ENCODE results near the gene BTAF1.
"Not testable (repeated sequence)": the region's sequence is repeated elsewhere in the genome, so short reads cannot be mapped to it uniquely, and the experiment has no call there.

The BTAF1 gene

DNA sequence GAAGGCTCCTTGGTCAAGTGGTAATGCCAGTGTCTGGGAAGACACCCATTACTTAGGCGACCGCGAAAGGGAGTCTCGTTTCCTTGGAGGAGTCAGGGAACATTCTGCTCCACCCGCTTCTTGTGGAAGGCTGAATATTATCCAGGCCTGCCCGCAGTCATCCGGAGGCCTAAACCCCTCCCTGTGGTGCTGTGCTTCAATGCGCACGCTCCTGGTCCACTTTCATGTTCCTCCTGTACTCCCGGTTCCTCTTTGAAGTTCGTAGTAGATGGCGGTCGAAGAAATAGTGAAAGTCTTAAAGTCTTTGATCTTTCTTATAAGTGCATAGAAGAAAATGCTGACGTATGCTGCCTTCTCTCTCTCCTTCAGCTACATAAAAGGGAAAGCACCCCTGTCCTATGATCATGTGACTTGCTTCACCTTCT, 29.3 kb upstream of the BTAF1 start:
- DNase-seq; H3K27ac ChIP-seq (ENCODE audit: insufficient read depth in 1 of 2, low read depth in 1 of 2, low read length in 2 of 2, poor library complexity in 1 of 2, severe bottlenecking in 2 of 2); POLR2A ChIA-PET; CTCF ChIA-PET; H3K36me3 ChIP-seq (ENCODE audit: control insufficient read depth in 4 of 4, insufficient read depth in 4 of 4, low read length in 3 of 4); H3K4me3 ChIP-seq (ENCODE audit: control insufficient read depth in 1 of 7, extremely low read depth in 1 of 7, insufficient read depth in 4 of 7, low read depth in 2 of 7, low read length in 6 of 7); H3K9me3 ChIP-seq (ENCODE audit: control extremely low read depth in 1 of 5, control insufficient read depth in 4 of 5, insufficient read depth in 2 of 5, low read depth in 1 of 5, low read length in 4 of 5); H3K4me1 ChIP-seq (ENCODE audit: control extremely low read depth in 1 of 4, control insufficient read depth in 4 of 4, insufficient read depth in 4 of 4, low read length in 3 of 4): not testable (repeated sequence)
- 94% methylated on average over 9 of the region's 14 CpGs for WGBS (ENCODE audit: insufficient coverage)
- peaks cover 0 to 11% (median 3%) of the 10 kb centered on the region in 5 experiments for H3K27me3 ChIP-seq (replicated peaks in 2 of 5; ENCODE audit: control insufficient read depth in 4 of 5, insufficient read depth in 5 of 5, low read length in 4 of 5)

DNA sequence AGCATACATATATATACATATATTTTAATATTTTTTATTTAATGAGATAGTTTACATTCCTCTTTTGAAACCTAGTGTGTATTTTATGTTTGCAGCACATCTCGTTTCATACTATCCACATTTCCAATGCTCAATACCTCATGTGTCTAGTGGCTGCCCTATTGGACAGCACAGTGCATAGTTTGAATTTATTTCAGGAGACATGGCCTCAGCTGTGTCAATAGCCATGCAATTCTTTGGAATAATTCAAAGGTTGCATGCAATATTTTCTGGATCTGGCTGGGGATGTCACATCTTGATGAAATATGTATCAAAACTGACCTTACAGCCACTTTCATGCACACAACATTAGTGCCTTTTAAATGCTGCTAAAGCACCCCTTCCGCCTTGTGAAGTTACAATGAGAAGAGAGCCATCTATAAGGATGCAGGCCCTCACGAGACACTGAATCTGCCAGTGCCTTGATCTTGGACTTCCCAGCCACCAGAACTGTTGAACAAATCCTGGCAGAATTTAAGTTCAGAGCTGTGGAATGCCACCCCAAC, 27.3 kb upstream of the BTAF1 start:
- Histone ChIP-seq H3K27me3 (replicated peaks in 2 of 5; ENCODE audit: control insufficient read depth in 4 of 5, insufficient read depth in 5 of 5, low read length in 4 of 5) (no peaks in the 10 kb centered on the region), H3K36me3 (ENCODE audit: control insufficient read depth in 4 of 4, insufficient read depth in 4 of 4, low read length in 3 of 4) (no peaks in the 10 kb centered on the region), H3K4me1 (ENCODE audit: control extremely low read depth in 1 of 4, control insufficient read depth in 4 of 4, insufficient read depth in 4 of 4, low read length in 3 of 4) (peaks cover 0 to under 1% (median under 1%) of the 10 kb centered on the region in 4 experiments), H3K4me3 (ENCODE audit: control insufficient read depth in 1 of 7, extremely low read depth in 1 of 7, insufficient read depth in 4 of 7, low read depth in 2 of 7, low read length in 6 of 7) (no peak overlapping the region), H3K27ac (ENCODE audit: insufficient read depth in 1 of 2, low read depth in 1 of 2, low read length in 2 of 2, poor library complexity in 1 of 2, severe bottlenecking in 2 of 2) (no peak overlapping the region), H3K9me3 (ENCODE audit: control extremely low read depth in 1 of 5, control insufficient read depth in 4 of 5, insufficient read depth in 2 of 5, low read depth in 1 of 5, low read length in 4 of 5) (no peaks in the 10 kb centered on the region)
- CTCF ChIA-PET, result no interaction called here
- 100% methylated on average over 2 of the region's 3 CpGs for WGBS (ENCODE audit: insufficient coverage)
- POLR2A ChIA-PET, result no interaction called here
- no peak for DNase-seq

DNA sequence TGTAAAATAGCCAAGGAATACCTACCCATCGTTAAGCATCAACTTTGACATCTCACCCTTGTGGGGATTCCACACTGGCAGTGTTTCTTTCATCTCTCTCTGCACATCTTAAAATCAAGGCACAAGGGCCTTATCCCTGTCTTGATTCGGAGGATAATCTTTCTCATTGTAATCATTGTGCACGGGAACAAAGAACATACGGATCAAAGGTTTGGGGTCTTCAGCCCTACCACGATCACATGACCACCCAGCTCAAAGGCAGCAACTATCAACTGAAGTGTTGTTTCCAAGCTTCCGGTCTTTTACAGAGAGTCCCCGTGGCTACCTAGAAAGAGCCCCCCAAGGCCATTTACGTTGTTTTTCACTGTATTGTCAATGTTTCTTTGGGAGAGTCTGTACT, 26.1 kb upstream of the BTAF1 start:
- Histone ChIP-seq H3K27me3 (replicated peaks in 2 of 5; ENCODE audit: control insufficient read depth in 4 of 5, insufficient read depth in 5 of 5, low read length in 4 of 5) (no peaks in the 10 kb centered on the region), H3K4me1 (ENCODE audit: control extremely low read depth in 1 of 4, control insufficient read depth in 4 of 4, insufficient read depth in 4 of 4, low read length in 3 of 4) (peaks cover 0 to 10% (median 5%) of the 10 kb centered on the region in 4 experiments), H3K4me3 (ENCODE audit: control insufficient read depth in 1 of 7, extremely low read depth in 1 of 7, insufficient read depth in 4 of 7, low read depth in 2 of 7, low read length in 6 of 7) (no peak overlapping the region), H3K27ac (ENCODE audit: insufficient read depth in 1 of 2, low read depth in 1 of 2, low read length in 2 of 2, poor library complexity in 1 of 2, severe bottlenecking in 2 of 2) (no peak overlapping the region), H3K9me3 (ENCODE audit: control extremely low read depth in 1 of 5, control insufficient read depth in 4 of 5, insufficient read depth in 2 of 5, low read depth in 1 of 5, low read length in 4 of 5) (no peaks in the 10 kb centered on the region), H3K36me3 (ENCODE audit: control insufficient read depth in 4 of 4, insufficient read depth in 4 of 4, low read length in 3 of 4) (no peaks in the 10 kb centered on the region)
- DNase-seq, result no peak
- 86% methylated on average over 8 of the region's 8 CpGs for WGBS (ENCODE audit: insufficient coverage)
- ChIA-PET POLR2A (no interaction called here), CTCF (no interaction called here)

DNA sequence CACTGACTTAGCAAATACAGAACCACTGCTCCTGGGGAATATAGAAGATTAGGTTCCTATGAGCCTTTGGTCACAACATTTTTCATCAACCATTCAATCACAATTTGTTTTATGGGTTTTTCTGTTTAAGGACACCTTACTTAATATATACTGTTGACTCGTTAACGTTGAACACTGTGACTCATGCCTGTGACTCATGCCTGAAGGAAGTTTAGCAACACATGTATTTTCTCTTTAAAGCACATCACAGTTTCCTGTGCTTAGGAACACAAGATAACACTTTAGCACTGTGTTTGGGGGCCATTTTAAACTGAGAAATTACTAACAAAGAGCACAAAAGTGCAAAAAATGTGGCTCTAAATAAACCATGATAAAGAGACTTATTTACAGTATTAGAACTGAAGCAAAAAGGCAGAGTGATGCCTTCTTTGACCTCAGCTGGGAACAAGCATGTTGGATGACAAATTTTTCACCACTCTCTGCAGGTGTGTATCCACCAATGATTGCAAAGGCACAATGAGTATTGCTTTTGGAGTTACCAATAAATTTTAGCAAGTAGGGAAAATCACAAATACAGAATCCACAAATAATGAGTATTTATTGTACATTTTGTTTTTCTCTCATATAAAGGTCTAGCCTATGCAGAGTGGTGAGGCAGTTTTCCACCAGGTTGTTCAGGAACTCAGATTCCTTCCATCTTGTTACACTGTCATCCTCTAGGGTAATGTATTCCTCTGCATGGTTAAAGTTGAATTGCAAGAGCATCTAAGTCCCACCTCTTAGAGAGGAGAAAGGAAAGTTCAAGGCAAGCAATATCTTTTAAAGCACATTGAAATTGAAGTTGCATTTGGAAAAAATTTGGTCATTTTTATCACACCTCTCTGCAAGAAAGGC, 21.5 kb upstream of the BTAF1 start:
- Histone ChIP-seq H3K27ac (ENCODE audit: insufficient read depth in 1 of 2, low read depth in 1 of 2, low read length in 2 of 2, poor library complexity in 1 of 2, severe bottlenecking in 2 of 2) (peak overlapping the region in 1 of 2 experiments; percentile 32), H3K4me3 (ENCODE audit: control insufficient read depth in 1 of 7, extremely low read depth in 1 of 7, insufficient read depth in 4 of 7, low read depth in 2 of 7, low read length in 6 of 7) (no peak overlapping the region), H3K4me1 (ENCODE audit: control extremely low read depth in 1 of 4, control insufficient read depth in 4 of 4, insufficient read depth in 4 of 4, low read length in 3 of 4) (peaks cover 0 to 15% (median 5%) of the 10 kb centered on the region in 4 experiments), H3K36me3 (ENCODE audit: control insufficient read depth in 4 of 4, insufficient read depth in 4 of 4, low read length in 3 of 4) (peaks cover 0 to 3% (median 0%) of the 10 kb centered on the region in 4 experiments), H3K9me3 (ENCODE audit: control extremely low read depth in 1 of 5, control insufficient read depth in 4 of 5, insufficient read depth in 2 of 5, low read depth in 1 of 5, low read length in 4 of 5) (no peaks in the 10 kb centered on the region), H3K27me3 (replicated peaks in 2 of 5; ENCODE audit: control insufficient read depth in 4 of 5, insufficient read depth in 5 of 5, low read length in 4 of 5) (no peaks in the 10 kb centered on the region)
- DNase-seq, result peak; percentile 80 to 96 (median 93)
- ChIA-PET POLR2A (no interaction called here), CTCF (no interaction called here)
- no CpG with 5 or more reads among the region's 2 CpGs for WGBS (ENCODE audit: insufficient coverage)

DNA sequence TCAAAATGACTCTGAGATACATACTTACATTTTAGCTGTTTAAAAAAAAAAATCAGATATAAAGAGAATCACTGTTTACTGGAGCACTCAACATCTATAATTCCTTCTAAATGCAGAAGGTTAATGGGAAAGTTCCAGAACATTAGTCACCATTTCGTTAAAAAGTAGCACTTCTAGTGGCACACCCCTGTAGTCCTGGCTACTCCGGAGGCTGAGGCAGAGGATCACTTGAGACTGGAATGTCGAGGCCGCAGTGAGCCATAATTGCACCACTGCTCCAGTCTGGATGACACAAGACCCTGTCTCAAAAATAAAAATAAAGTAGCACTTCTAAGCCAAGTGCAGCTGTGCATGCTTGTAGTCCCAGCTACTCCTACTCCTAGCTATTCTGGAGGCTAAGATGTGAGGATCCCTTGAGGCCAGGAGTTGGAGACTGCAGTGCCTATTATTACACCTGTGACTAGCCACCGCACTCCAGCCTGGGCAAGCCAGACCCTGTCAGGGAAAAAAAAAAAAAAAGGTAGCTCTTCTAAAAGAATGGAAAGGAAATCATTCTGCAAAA, 16.5 kb upstream of the BTAF1 start:
- H3K4me3 ChIP-seq (ENCODE audit: control insufficient read depth in 1 of 7, extremely low read depth in 1 of 7, insufficient read depth in 4 of 7, low read depth in 2 of 7, low read length in 6 of 7), result peak overlapping the region in 5 of 7 experiments; percentile 80 to 97 (median 84)
- no peak overlapping the region for H3K27ac ChIP-seq (ENCODE audit: insufficient read depth in 1 of 2, low read depth in 1 of 2, low read length in 2 of 2, poor library complexity in 1 of 2, severe bottlenecking in 2 of 2)
- no peaks in the 10 kb centered on the region for H3K27me3 ChIP-seq (replicated peaks in 2 of 5; ENCODE audit: control insufficient read depth in 4 of 5, insufficient read depth in 5 of 5, low read length in 4 of 5)
- POLR2A ChIA-PET, result interaction anchor here (0.6 kb wide), 3 partner anchors 9 to 1007 kb away, joined by 3 read pairs; no protein-coding TSS in a partner anchor
- peaks cover 3 to 26% (median 14%) of the 10 kb centered on the region in 4 experiments for H3K4me1 ChIP-seq (ENCODE audit: control extremely low read depth in 1 of 4, control insufficient read depth in 4 of 4, insufficient read depth in 4 of 4, low read length in 3 of 4)
- H3K36me3 ChIP-seq (ENCODE audit: control insufficient read depth in 4 of 4, insufficient read depth in 4 of 4, low read length in 3 of 4), result peaks cover 0 to 3% (median 0%) of the 10 kb centered on the region in 4 experiments
- 93% methylated on average over 5 of the region's 5 CpGs for WGBS (ENCODE audit: insufficient coverage)
- no peak for DNase-seq
- CTCF ChIA-PET, result interaction anchor here (0.9 to 2.1 kb wide), 6 partner anchors 8 to 72 kb away, joined by 3 to 7 read pairs (median 4); no protein-coding TSS in a partner anchor
- H3K9me3 ChIP-seq (ENCODE audit: control extremely low read depth in 1 of 5, control insufficient read depth in 4 of 5, insufficient read depth in 2 of 5, low read depth in 1 of 5, low read length in 4 of 5), result no peaks in the 10 kb centered on the region

DNA sequence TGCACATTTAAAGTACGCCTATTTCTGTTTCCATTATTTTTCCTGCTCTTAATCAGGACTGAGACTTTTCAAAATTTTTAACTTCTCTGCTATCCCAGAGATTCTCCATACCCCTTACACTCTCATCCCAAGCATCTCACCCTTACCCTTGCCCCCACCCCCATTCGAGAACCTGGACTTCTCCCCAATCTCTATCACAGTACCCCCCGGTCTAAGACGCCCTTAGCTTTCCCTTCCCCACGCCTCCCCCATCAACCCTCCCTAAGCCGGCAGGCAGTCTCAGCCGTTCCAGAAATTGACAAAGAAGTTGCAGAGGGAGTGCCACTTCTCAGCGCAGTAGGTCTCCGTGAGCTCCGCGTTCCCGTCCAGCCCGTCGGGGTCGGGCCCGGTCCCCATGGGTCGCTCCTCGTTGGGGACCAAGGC, 15.6 kb upstream of the BTAF1 start:
- Histone ChIP-seq H3K27me3 (replicated peaks in 2 of 5; ENCODE audit: control insufficient read depth in 4 of 5, insufficient read depth in 5 of 5, low read length in 4 of 5) (no peaks in the 10 kb centered on the region), H3K4me3 (ENCODE audit: control insufficient read depth in 1 of 7, extremely low read depth in 1 of 7, insufficient read depth in 4 of 7, low read depth in 2 of 7, low read length in 6 of 7) (peak overlapping the region; percentile 80 to 97 (median 84)), H3K36me3 (ENCODE audit: control insufficient read depth in 4 of 4, insufficient read depth in 4 of 4, low read length in 3 of 4) (peaks cover 0 to 3% (median 0%) of the 10 kb centered on the region in 4 experiments), H3K4me1 (ENCODE audit: control extremely low read depth in 1 of 4, control insufficient read depth in 4 of 4, insufficient read depth in 4 of 4, low read length in 3 of 4) (peaks cover 3 to 19% (median 13%) of the 10 kb centered on the region in 4 experiments), H3K27ac (ENCODE audit: insufficient read depth in 1 of 2, low read depth in 1 of 2, low read length in 2 of 2, poor library complexity in 1 of 2, severe bottlenecking in 2 of 2) (peak overlapping the region; percentile 22 to 40), H3K9me3 (ENCODE audit: control extremely low read depth in 1 of 5, control insufficient read depth in 4 of 5, insufficient read depth in 2 of 5, low read depth in 1 of 5, low read length in 4 of 5) (no peaks in the 10 kb centered on the region)
- CTCF ChIA-PET, result interaction anchor here (0.9 to 2.1 kb wide), 8 partner anchors 9 to 148 kb away, joined by 3 to 7 read pairs (median 4); no protein-coding TSS in a partner anchor
- DNase-seq, result peak; percentile 30 to 64 (median 54)
- WGBS (ENCODE audit: insufficient coverage), result 3% methylated on average over 16 of the region's 18 CpGs
- POLR2A ChIA-PET, result interaction anchor here (0.6 to 1.1 kb wide), 2 partner anchors 42 to 73 kb away, joined by 3 read pairs; no protein-coding TSS in a partner anchor
